Measurements from ENCODE around the gene TBL1X.
A peak's percentile ranks its signal among the peaks of the same experiment; 100 is the strongest.

The TBL1X gene

DNA sequence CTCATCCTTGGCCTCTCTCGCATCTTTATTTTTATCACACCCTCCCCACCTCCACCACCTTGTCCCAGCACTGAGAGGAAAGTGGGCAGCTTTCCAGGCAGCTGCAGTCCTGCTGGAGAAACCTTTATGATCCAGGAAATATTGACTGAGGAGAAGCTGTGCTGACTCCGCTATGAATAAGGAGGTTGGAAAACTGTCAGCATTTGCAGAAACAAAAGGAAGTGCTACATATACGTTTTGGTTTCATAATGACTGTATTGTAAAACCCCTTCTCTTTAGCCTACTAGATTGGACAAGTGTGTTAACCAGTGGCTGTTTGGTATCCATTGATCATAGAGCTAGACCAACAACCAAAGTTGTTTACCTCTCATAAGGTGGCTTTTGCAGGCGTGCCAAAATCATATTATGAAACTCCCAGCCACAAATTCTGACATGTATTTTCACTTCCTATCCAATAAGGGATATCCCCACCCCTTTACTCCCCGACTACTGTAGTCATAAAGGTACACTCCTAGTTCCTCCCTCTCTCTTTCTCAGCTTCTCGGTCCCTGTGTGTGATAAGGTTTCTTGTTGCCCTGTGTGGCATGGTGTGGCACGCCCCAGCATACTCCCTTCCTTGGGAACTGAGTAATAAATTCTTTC lies 212.4 kb downstream of the TBL1X start:
- DNase-seq: no peak

DNA sequence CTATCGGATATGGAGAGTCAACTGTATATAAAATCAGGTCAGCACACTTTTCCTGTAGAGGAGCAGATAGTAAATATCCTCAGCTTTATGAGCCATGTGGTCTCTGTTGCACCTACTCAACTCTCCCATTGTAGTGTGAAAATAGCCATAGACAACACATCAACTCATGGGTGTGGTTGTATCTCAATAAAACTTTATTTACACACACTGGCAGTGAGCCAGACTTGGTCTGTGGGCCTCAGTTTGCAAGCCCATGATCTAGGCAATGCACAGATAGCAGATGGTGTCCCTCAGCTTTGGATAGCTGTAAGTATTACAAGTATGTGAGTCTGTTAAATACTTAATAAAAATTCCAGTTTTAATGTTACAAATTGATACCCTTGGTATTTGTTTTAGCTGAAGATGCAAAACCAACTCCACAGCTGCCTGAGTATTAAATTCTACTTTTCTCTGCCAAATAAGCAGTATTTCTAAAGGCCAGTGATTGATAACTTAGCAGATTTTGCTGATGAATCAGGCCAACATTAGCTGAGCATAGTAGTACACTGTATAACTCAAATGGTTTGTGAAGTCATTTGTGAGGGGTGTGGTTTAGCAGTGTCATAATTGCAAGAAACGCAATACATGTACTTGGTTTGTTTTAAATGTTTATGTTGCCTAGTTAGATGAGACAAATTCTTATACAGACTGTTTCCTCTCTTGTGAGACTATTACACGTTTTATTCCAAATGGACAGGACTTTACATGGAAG lies 213.5 kb downstream of the TBL1X start:
- no peak for DNase-seq

DNA sequence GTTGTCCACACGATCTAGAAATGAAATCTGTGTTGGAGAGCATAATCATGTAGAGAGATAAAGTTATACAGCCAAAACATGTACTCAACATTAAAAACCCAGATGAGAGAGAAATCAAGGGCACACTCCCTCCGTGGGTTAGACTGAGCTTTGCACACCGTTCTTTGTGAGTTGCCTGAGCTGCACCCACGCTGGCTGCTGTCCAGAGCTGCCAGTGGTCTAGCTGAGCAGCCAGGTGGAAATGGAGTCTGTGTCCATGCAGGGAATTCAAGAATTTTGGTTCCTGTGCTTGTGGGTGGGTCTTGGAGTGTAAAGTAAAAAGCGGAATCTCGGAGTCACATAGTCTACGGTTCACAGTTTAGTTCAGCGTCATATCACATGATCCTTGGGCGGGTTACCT lies 216.2 kb downstream of the TBL1X start:
- DNase-seq: no peak

- DNase-seq: no peak
Measured at GRCh38 chrX:9681422-9681821, 216.6 kb downstream of the TBL1X start.

GRCh38 chrX:9682456-9682855 lies 217.6 kb downstream of the TBL1X start:
- no peak for DNase-seq

DNA sequence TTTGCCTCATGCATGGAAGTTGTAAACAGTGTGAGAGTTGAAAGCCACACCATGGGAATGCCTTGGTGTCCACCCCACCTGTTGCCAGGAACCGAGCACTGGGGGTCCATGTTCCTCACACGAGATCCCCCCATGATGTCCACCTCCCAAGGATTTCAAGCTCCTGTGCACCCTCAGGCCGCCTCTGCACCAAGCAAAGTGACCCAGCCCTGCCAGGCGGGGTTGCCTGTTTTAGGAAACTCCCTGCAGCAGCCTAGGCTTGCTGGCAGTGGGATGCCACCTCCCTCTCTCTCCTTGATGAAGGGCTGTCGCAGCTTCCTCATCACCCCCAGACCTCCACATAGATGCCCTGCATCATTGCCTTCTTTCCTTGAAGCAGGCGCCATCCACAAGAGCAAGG lies 218.0 kb downstream of the TBL1X start:
- DNase-seq: no peak

GRCh38 chrX:9683350-9683749 lies 218.5 kb downstream of the TBL1X start:
- no peak for DNase-seq

GRCh38 chrX:9687899-9688298 lies 223.0 kb downstream of the TBL1X start:
- DNase-seq: no peak

- DNase-seq: no peak
Measured at GRCh38 chrX:9688833-9689232, 224.0 kb downstream of the TBL1X start.

GRCh38 chrX:9690046-9690445 lies 225.2 kb downstream of the TBL1X start:
- DNase-seq: no peak

DNA sequence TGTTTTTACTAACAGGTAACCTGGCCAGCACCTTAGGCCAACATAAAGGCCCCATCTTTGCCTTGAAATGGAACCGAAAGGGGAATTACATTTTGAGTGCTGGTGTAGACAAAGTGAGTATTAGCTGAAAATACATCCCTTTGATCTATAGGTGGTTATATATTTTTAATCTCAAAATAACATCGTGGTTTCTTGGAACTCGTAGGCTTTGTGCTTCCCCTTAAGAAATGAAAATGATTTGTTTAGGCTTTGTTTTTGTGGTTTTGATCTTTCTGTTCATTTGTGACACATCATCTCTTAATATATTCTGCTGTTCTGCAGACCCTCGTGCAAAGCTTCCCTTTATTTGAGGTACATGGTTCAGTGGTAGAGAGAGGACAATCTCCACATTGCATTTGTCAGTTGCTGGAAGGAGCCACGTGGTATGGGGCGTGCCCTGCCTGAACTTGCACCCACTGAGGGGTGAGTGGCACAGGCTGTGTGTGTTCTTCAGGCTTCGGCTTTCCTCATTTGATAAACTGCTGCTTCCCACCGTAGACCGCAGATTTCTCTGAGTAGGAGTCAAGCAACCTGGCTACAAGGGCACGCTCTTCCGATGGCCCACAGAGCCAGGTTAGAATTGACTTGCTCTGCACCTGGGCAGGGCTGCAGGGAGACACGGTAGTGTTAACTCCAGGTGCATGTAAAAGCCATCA lies 228.6 kb downstream of the TBL1X start:
- no peak for DNase-seq

GRCh38 chrX:9698576-9698975 lies 233.7 kb downstream of the TBL1X start:
- no peak for DNase-seq

- no peak for DNase-seq
Measured at GRCh38 chrX:9700555-9700954, 235.7 kb downstream of the TBL1X start.

- no peak for DNase-seq
Measured at GRCh38 chrX:9701790-9702189, 236.9 kb downstream of the TBL1X start.

DNA sequence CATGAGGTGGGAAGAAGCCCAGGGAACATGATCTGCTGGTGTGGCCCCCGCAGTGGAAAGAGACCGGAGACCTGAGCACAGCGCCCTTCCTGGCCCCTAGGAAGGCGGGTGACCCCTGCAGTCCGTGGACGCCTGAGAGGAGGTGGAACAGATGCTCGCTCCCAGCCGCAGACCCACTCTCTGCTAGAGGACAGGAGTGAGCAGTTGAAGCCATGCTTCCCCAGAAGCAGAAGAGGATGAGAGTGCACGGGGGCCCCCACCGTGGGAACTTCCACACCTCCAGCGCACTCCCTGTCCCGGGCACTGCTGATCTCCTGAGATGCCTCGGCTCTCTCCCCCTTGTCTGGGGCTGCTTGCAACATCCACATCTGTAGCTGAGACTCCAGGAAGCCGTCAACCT lies 238.5 kb downstream of the TBL1X start:
- no peak for DNase-seq

DNA sequence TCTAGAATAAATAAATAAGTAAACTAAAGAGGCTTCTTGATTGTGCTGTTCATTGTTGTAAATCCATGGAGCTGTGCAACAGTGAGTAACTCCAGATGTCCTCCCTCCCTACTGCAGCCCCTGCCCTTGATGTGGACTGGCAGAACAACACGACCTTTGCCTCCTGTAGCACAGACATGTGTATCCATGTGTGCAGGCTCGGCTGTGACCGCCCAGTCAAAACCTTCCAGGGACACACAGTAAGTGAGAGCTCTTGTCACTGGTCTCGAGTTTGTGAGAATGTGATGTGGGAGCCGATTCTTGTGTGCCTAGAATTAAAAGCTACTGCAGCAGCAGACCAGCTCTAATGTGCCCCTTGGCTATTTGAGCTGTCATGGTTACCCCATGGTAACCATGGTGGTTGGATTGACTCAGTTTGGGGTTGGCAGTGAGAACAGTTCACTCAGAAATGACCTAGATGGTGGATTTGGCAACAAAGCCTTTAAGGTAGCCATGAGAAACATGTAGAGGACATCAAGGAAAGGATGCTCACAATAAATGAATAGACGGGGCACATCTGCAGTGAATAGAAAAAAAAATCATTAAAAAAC lies 240.1 kb downstream of the TBL1X start:
- DNase-seq: no peak

- DNase-seq: no peak
Measured at GRCh38 chrX:9706421-9706820, 241.6 kb downstream of the TBL1X start.

- no peak for DNase-seq
Measured at GRCh38 chrX:9707306-9708033, 242.6 kb downstream of the TBL1X start.

DNA sequence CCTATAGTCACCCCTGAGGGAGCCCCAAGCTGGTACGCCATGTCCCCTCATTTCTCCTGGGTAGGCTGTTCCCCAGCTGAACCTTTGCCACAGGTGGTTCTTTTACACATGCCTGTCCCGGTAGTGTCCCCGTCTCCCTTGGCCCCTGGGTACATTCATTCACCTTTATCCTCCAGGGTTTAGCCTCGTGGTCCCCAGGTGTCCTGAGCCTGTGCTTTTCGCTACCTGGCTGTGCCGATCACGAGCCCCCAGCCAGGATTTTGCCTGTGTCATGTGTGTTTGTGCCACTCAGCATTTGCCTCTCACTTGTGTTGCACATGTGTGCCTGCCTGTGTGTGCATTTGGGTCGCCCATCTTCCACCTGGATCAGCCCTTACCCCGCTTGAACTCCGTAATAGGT lies 243.2 kb downstream of the TBL1X start:
- no peak for DNase-seq

GRCh38 chrX:9708923-9709553 lies 244.2 kb downstream of the TBL1X start:
- peak; percentile 48 to 63 (median 56) for DNase-seq

DNA sequence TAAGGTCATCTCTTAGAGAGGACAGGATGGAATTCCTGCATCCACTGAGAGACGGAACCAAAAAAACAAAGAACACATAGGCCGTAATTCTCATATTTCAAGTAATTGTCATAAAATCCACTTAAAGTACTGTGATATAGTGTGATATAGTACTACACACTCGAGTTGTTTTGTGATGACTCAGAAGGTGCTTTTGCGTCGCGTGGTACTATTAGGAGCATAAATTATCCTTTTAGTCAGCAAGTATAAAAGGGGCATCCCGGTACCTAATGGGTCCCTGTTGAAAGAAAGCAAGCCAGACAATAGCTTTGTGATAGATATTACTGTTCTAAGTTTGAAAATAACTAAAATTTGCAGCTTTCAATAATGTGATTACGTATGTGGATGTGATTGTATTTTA lies 245.5 kb downstream of the TBL1X start:
- no peak for DNase-seq

DNA sequence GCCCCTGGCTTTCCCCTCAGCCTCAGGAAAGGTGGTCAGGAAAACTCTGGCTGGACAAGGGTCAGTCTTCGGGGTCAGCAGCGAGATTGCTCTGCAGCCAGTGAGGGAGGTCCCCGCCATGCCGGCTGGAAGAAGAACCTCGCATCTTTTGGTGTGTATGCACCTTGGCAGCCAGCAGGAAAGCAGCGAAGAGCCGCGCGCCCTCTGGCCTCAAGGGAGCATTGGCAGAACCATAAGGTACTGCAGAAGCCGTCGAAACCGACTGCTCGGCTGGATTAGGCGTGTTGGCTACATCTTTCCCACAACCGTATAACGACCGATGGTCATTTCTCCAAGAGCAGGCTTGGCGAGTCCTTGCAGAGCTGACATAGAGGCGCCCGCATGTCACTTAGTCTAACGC lies 252.5 kb downstream of the TBL1X start:
- DNase-seq: no peak

- DNase-seq: no peak
Measured at GRCh38 chrX:9724711-9725110, 259.9 kb downstream of the TBL1X start.
